Liver (tissue), 9 donors: ENCODE measurements around the gene NOL4L. TPM values are rescaled to one million over a fixed set of nuclear protein-coding genes. Genes with fewer than 3 reads are reported as not detected.
A peak's percentile ranks its signal among the peaks of the same experiment; 100 is the strongest.

Source experiments
- DNase-seq: peaks from one replicate; pipeline ENCODE4 v3.0.0-alpha.2; 2017; ENCODE audit warnings: low spot score
- H3K27ac ChIP-seq, 2 donors: one replicate each; pipeline ENCODE4 v1.7.0; 2013; ENCODE audit warnings: inconsistent platforms in 2 of 2, low read length in 2 of 2, control low read depth in 1 of 2, low read depth in 1 of 2, mild to moderate bottlenecking in 1 of 2
- H3K27me3 ChIP-seq, 4 donors: one replicate each; pipeline versions ENCODE4 v1.6.1 to v1.7.0; 2013; ENCODE audit warnings: low read length in 3 of 4, inconsistent platforms in 1 of 4, mild to moderate bottlenecking in 1 of 4, moderate library complexity in 1 of 4; ENCODE audit not compliant: control insufficient read depth in 4 of 4, insufficient read depth in 4 of 4
- H3K36me3 ChIP-seq, 4 donors: one replicate each; pipeline versions ENCODE4 v1.6.1 to v1.7.0; 2013; ENCODE audit warnings: low read length in 3 of 4, mild to moderate bottlenecking in 3 of 4, low read depth in 1 of 4, moderate library complexity in 1 of 4; ENCODE audit not compliant: control insufficient read depth in 4 of 4, insufficient read depth in 3 of 4
- H3K4me1 ChIP-seq, 4 donors: one replicate each; pipeline versions ENCODE4 v1.6.1 to v1.7.0; 2013; ENCODE audit warnings: low read length in 3 of 4, mild to moderate bottlenecking in 3 of 4, moderate library complexity in 1 of 4; ENCODE audit not compliant: control insufficient read depth in 4 of 4, insufficient read depth in 4 of 4
- H3K4me3 ChIP-seq, 3 donors: one replicate each; pipeline versions ENCODE4 v1.6.1 to v1.7.0; 2013; ENCODE audit warnings: low read length in 3 of 3, control low read depth in 1 of 3, low read depth in 1 of 3, mild to moderate bottlenecking in 1 of 3
- H3K9ac ChIP-seq, 2 donors: one replicate each; pipeline ENCODE4 v1.7.0; 2013; ENCODE audit warnings: low read length in 2 of 2, mild to moderate bottlenecking in 2 of 2, moderate library complexity in 2 of 2, control low read depth in 1 of 2, low read depth in 1 of 2
- H3K9me3 ChIP-seq, 4 donors: one replicate each; pipeline versions ENCODE4 v1.6.1 to v1.7.0; 2013; ENCODE audit warnings: low read length in 3 of 4; ENCODE audit not compliant: control insufficient read depth in 4 of 4
- FOXA1 ChIP-seq: IDR thresholded peaks from 2 replicates; pipeline ENCODE4 v1.6.1; 2016; ENCODE audit warnings: antibody characterized with exemption
- GABPA ChIP-seq, 2 donors: IDR thresholded peaks in 1 of 2; conservative IDR thresholded peaks in 1 of 2; 2 replicates each; pipeline ENCODE4 v1.6.1; 2016; ENCODE audit warnings: antibody characterized with exemption in 2 of 2, mild to moderate bottlenecking in 1 of 2, moderate library complexity in 1 of 2
- HNF4A ChIP-seq, 2 donors: conservative IDR thresholded peaks; 2 replicates each; pipeline ENCODE4 v1.6.1; 2016; ENCODE audit warnings: antibody characterized with exemption in 2 of 2, mild to moderate bottlenecking in 2 of 2
- HNF4G ChIP-seq: IDR thresholded peaks from 2 replicates; pipeline ENCODE4 v1.6.1; 2016; ENCODE audit warnings: antibody characterized with exemption
- RAD21 ChIP-seq, 2 donors: IDR thresholded peaks; 2 replicates each; pipeline ENCODE4 v1.6.1; 2016; ENCODE audit warnings: antibody characterized with exemption in 2 of 2, mild to moderate bottlenecking in 2 of 2
- SP1 ChIP-seq: IDR thresholded peaks from 2 replicates; pipeline ENCODE4 v1.6.1; 2018; ENCODE audit warnings: antibody characterized with exemption, mild to moderate bottlenecking
- WGBS: extraction: QIAGEN DNeasy Blood & Tissue Kit; methylation state at CpG from one replicate; pipeline ENCODE4 v1.1.7; 2013; 5-methylcytosine and 5-hydroxymethylcytosine counted together
- polyA plus RNA-seq, 2 donors: library from polyadenylated mRNA; stranded (reverse) in 1 of 2; unstranded in 1 of 2; fragments of 200-250 nt in 1 of 2; fragments of >200 nt in 1 of 2; fragmentation: Nextera tagmentation in 1 of 2; extraction: Ambion mirVana in 1 of 2; gene quantifications; one replicate each; pipeline versions ENCODE4 v1.2.1 to v1.2.3, GENCODE V29; 2013 to 2015
- total RNA-seq, 2 donors: library from RNA; depleted of rRNA; stranded (reverse); fragments of >200 nt; gene quantifications; one replicate each; pipeline ENCODE4 v1.2.3, GENCODE V29; 2014
- TF ChIP-seq, protein P1 (sequence below): IDR thresholded peaks from 2 replicates; pipeline ENCODE4 v1.6.1; 2016; ENCODE audit warnings: antibody characterized with exemption
- TF ChIP-seq, protein P2 (sequence below): fragments of 150-350 bp; IDR thresholded peaks from 2 replicates; pipeline ENCODE4 v1.5.1; 2017; ENCODE audit warnings: improper control_type of control experiment, low read depth, low read length; ENCODE audit not compliant: missing input control
- TF ChIP-seq, protein P3 (sequence below): IDR thresholded peaks from 2 replicates; pipeline ENCODE4 v1.6.1; 2016; ENCODE audit warnings: antibody characterized with exemption
- TF ChIP-seq, protein P4 (sequence below): IDR thresholded peaks from 2 replicates; pipeline ENCODE4 v1.6.1; 2016; ENCODE audit warnings: antibody characterized with exemption, mild to moderate bottlenecking
- donor health status: healthy.
- donor health status: healthy.
- donor health status: healthy.
- donor health status: healthy.
- donor health status: healthy.

NOL4L gene
- total and polyA plus RNA-seq, 4 donors, result 2.2 to 6.8 (median 4.3) TPM

DNA sequence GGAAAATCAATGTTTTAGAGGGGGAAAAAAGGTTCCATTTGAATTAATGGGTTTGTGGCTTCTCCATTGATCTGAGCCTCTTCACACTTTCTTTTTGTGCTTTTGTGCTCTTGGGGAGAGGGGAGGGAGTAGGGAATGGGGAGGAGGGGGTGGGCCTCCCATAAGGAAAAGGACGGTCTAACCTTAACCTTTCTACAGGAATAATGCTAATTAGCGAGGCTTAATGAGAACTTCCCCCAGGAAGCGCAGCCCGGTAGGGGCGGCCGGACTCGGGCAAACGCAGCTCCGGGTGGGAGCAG is 103.0 kb downstream of the NOL4L start (continued):
- TF ChIP-seq GABPA (IDR thresholded peaks at IDR 0.05 in 1 of 2, conservative IDR thresholded peaks at IDR 0.05 in 1 of 2) (no peak), SP1 (no peak)
- TF ChIP-seq, protein P1, sequence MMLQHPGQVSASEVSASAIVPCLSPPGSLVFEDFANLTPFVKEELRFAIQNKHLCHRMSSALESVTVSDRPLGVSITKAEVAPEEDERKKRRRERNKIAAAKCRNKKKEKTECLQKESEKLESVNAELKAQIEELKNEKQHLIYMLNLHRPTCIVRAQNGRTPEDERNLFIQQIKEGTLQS, result no peak

DNA sequence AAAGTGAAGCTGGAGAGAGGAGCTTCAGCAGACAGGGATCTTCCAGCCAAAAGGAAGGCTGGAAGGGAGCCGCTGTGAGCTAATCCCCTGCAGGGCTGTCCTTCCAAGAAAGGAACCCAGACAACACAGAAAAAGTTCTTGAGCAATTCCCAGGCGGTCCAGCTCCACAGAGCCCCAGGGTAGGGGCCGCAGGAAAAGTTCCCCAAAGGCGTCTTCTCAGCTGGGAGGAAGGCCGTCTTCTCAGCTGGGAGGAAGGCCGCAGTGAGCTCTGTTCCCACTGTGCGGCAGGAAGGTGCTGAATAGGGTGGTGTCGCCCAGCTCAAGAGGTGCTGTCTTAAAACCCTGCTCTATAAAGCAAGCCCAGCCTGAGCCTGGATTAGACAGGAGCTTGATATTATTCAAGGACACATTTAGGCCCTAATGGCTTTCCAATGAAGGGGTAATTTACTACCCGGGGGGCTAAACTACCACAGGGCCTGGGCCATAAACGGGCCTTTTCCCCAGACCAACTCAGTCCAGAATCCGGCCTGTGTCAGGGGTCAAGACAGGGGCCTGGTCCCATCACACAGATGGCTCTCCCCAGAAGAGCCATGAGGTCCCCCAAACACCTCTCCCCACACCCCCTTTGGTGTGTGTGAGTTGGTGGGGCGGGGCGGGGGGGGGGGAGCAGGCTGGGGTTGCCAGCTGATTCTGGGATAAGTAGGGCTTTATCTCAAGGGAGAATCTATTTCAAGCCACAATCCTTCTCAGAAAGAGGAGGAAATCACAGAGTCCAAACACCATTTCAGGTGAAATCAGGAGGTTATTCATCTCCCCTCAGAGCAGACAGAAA is 103.6 kb downstream of the NOL4L start:
- H3K9me3 ChIP-seq, result no peaks in the 10 kb centered on the region
- no peaks in the 10 kb centered on the region for H3K27me3 ChIP-seq
- 67% methylated on average over 13 of the region's 13 CpGs for WGBS
- peak overlapping the region in 2 of 3 donors; percentile 80 to 96 for H3K4me3 ChIP-seq
- no peak for DNase-seq
- H3K27ac ChIP-seq, result peak overlapping the region; percentile 32 to 68
- no peaks in the 10 kb centered on the region for H3K36me3 ChIP-seq
- H3K9ac ChIP-seq, result no peak overlapping the region
- peaks cover 10 to 68% (median 40%) of the 10 kb centered on the region in 4 donors for H3K4me1 ChIP-seq
- TF ChIP-seq, protein P2, sequence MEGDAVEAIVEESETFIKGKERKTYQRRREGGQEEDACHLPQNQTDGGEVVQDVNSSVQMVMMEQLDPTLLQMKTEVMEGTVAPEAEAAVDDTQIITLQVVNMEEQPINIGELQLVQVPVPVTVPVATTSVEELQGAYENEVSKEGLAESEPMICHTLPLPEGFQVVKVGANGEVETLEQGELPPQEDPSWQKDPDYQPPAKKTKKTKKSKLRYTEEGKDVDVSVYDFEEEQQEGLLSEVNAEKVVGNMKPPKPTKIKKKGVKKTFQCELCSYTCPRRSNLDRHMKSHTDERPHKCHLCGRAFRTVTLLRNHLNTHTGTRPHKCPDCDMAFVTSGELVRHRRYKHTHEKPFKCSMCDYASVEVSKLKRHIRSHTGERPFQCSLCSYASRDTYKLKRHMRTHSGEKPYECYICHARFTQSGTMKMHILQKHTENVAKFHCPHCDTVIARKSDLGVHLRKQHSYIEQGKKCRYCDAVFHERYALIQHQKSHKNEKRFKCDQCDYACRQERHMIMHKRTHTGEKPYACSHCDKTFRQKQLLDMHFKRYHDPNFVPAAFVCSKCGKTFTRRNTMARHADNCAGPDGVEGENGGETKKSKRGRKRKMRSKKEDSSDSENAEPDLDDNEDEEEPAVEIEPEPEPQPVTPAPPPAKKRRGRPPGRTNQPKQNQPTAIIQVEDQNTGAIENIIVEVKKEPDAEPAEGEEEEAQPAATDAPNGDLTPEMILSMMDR, result no peak
- TF ChIP-seq, protein P3, sequence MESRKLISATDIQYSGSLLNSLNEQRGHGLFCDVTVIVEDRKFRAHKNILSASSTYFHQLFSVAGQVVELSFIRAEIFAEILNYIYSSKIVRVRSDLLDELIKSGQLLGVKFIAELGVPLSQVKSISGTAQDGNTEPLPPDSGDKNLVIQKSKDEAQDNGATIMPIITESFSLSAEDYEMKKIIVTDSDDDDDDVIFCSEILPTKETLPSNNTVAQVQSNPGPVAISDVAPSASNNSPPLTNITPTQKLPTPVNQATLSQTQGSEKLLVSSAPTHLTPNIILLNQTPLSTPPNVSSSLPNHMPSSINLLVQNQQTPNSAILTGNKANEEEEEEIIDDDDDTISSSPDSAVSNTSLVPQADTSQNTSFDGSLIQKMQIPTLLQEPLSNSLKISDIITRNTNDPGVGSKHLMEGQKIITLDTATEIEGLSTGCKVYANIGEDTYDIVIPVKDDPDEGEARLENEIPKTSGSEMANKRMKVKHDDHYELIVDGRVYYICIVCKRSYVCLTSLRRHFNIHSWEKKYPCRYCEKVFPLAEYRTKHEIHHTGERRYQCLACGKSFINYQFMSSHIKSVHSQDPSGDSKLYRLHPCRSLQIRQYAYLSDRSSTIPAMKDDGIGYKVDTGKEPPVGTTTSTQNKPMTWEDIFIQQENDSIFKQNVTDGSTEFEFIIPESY, result no peak

DNA sequence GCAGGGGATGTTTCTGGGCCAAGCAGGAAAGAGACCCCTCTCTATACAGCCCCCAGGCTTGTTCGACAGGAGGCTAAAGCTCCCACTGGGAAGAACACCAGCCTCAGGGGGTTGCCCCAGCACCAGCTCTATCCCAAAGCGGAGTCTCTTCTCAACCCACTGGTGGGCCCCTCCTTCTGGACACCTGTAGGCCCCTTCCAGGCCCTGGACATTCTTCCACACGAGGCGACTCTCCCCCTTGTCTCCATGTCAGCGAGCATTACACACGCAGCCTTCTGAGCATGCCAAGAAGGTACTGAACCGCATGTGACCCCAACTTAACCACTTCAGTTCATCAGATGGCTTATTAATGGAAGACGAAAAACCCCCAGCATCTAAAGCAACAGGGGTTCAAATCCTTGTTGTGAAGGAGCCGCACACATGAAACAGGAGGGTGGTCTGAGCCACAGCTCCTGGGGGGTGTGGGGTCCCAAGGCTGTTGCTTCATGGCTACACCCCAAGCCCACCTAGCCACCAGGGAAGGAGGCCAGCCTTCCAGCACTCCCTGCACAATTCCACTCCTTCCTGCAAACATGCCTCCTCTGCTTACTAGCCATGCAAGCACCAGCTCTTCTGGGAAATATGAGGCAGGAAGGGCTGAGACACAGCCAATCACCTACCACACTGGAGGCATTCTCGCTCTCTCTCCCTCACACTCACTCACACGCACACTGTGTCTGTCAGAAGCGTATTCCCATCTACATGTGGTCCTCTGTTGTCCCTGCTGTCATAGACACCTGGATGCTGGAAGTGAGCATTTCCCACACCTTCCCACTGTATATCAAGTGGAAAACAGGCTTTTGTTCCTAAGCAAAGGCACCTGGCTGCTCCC is 104.5 kb downstream of the NOL4L start:
- TF ChIP-seq RAD21 (IDR thresholded peaks at IDR 0.05) (no peak), HNF4G (no peak), SP1 (no peak), FOXA1 (no peak), HNF4A (conservative IDR thresholded peaks at IDR 0.05) (no peak)
- TF ChIP-seq, protein P1, result no peak
- TF ChIP-seq, protein P4, sequence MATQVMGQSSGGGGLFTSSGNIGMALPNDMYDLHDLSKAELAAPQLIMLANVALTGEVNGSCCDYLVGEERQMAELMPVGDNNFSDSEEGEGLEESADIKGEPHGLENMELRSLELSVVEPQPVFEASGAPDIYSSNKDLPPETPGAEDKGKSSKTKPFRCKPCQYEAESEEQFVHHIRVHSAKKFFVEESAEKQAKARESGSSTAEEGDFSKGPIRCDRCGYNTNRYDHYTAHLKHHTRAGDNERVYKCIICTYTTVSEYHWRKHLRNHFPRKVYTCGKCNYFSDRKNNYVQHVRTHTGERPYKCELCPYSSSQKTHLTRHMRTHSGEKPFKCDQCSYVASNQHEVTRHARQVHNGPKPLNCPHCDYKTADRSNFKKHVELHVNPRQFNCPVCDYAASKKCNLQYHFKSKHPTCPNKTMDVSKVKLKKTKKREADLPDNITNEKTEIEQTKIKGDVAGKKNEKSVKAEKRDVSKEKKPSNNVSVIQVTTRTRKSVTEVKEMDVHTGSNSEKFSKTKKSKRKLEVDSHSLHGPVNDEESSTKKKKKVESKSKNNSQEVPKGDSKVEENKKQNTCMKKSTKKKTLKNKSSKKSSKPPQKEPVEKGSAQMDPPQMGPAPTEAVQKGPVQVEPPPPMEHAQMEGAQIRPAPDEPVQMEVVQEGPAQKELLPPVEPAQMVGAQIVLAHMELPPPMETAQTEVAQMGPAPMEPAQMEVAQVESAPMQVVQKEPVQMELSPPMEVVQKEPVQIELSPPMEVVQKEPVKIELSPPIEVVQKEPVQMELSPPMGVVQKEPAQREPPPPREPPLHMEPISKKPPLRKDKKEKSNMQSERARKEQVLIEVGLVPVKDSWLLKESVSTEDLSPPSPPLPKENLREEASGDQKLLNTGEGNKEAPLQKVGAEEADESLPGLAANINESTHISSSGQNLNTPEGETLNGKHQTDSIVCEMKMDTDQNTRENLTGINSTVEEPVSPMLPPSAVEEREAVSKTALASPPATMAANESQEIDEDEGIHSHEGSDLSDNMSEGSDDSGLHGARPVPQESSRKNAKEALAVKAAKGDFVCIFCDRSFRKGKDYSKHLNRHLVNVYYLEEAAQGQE, result no peak
- TF ChIP-seq, protein P3, result no peak
- TF ChIP-seq, protein P2, result no peak
- H3K9me3 ChIP-seq, result no peaks in the 10 kb centered on the region
- no peak overlapping the region for H3K4me3 ChIP-seq
- no peak overlapping the region for H3K9ac ChIP-seq
- 85% methylated on average over 12 of the region's 12 CpGs for WGBS
- peak overlapping the region; percentile 5 to 43 for H3K27ac ChIP-seq
- H3K27me3 ChIP-seq, result no peaks in the 10 kb centered on the region
- no peaks in the 10 kb centered on the region for H3K36me3 ChIP-seq
- H3K4me1 ChIP-seq, result peaks cover 17 to 70% (median 40%) of the 10 kb centered on the region in 4 donors
- no peak for DNase-seq
